ENCODE measurements around the gene SRSF6.
"Not testable (repeated sequence)": the region's sequence is repeated elsewhere in the genome, so short reads cannot be mapped to it uniquely, and the experiment has no call there.

The SRSF6 gene

GRCh38 chr20:43490038-43490437 is 32.3 kb downstream of the SRSF6 start:
- DNase-seq, result no peak

DNA sequence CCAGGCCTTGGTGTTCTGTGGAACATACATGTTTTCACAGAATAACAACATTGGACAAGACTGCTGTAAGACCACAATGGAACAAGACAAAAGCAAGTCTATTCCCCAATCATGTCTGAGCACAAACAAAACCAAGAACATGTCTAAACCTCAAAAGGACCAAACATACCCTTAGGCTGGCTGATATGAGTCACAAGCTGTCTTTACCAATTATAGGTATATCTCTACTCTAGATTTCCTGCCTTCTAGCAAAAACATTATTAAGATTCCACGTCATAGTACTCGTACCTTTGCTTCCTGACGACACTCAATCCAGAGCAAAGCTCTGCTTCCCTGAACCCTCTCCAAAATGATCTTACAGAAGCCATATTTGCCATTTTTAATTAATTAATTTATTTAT is 34.4 kb downstream of the SRSF6 start:
- no peak for DNase-seq

DNA sequence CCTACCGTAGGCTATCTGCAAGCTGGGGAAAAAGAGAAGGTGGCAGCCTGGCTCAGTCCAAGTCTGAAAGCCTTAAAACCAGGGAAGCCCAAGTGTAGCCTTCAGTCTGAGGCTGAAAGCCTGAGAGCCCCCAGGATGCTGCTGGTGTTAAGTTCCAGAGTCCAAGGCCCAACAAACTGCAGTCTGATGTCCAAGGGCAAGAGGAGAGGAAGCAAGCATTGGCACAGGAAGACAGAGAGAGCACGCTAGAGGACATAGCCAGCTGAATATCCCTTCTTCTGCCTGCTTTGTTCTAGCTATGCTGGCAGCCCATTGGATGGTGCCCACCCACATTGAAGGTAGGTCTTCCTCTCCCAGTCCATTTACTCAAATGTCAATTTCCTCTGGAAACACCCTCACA is 37.7 kb downstream of the SRSF6 start:
- DNase-seq, result no peak

DNA sequence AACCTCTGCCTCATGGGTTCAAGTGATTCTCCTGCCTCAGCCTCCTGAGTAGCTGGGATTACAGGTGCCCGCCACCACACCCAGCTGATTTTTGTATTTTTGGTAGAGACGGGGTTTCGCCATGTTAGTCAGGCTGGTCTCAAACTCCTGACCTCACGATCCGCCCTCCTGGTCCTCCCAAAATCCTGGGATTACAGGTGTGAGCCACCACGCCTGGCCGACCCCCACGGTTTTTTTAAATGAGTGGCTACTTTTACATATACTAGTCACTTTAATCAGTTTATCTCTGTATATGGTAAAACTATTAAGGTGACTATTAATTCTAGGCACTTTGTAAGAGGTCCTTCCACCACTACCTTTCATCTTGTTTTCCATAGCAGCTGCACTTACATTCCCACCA is 44.3 kb downstream of the SRSF6 start:
- not testable (repeated sequence) for DNase-seq

- DNase-seq, result no peak
These were observed 48.5 kb downstream of the SRSF6 start for GRCh38 chr20:43506238-43506637.

DNA sequence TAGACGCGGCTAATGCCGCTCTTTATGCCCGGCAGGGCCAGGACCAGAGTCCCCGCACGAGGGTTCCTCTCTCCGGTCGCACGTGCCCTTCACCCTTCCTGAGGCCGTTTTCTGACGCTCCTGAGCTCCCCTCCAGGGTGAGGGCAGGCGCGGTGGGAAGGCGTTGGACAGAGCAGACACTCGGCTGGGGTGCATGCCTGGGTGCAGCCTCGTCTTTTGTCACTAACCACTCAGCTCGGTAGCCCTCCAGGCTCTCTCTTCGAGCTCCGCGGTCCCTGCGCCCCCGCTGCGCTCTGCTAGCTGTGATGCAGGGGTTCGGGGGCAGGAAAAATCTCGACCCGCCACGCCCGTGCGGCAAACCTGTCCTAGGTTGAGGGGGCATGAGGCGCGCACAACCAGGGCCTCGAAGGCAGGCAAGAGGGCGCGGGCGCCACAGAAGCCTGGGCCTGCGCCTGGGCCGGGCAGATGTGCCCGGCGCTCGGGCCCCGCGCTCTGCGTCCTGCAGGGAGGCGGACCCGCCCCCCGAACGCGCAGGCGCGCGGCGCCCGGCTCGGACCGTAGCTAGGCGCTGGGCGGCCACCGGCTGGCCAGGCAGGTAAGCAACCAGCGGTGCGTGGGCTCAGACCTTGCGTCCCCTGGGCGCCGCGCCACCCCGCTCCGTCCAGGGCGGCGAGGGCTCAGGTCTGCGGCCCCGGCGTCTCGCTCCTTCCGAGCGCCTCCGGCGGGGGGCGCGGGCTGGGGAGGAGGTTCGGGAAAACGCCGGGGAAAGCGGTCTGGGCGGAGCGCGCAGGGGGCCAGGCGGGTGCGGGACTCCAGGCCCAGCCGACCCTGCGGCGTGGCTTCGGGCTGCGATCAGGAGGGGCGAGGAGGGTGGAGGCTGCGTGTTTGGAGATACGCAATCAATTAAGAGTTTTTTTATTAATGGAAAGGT is 49.7 kb downstream of the SRSF6 start, which contains the start of gene L3MBTL1:
Gene L3MBTL1 (plus strand): TSS at position 548 of the 931 bp plus-strand sequence. CDS start 5,807 bp downstream, outside the sequence.
- no peak for DNase-seq

DNA sequence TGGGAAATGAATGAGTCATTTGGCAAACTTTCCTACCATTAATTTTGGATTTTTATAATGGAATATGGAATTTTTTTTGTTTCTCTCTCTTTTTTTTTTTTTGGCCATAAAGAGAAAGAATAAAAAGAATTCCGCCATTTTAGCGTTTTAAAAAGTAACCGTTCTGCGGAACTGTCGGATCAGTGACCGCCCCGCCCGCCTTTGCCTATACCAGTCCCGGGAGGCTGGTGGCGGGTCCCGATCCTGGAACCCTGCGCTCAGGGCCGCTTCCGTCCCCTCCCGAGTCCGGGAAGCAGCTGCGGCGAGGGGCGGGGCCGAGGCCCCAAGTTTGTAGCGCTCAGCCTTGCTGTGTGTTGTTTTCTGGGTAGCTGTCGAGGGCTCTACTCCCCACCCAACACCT is 50.4 kb downstream of the SRSF6 start:
- DNase-seq, result no peak

DNA sequence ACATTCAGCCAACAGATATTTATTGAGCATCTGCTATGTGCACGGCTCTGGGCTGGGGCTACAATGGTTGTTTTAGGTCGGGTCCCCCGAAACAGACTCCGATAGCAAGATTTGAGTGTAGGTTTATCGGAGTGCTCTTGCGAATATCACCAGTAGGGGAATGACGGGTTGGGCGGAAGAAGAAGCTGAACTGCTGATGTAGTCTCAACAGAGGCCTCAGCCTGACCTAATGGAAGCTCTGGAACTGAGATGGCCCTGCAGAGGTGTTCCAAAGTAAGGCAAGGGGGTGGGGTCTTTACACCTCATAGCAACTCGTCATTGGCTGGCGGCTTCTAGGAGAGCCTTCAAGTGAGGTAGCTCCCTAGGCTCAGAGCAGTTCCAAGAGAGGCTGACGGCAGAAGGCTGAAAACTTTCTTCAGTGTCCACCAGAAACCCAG is 50.9 kb downstream of the SRSF6 start:
- no peak for DNase-seq

GRCh38 chr20:43511879-43512278 is 54.2 kb downstream of the SRSF6 start:
- no peak for DNase-seq

DNA sequence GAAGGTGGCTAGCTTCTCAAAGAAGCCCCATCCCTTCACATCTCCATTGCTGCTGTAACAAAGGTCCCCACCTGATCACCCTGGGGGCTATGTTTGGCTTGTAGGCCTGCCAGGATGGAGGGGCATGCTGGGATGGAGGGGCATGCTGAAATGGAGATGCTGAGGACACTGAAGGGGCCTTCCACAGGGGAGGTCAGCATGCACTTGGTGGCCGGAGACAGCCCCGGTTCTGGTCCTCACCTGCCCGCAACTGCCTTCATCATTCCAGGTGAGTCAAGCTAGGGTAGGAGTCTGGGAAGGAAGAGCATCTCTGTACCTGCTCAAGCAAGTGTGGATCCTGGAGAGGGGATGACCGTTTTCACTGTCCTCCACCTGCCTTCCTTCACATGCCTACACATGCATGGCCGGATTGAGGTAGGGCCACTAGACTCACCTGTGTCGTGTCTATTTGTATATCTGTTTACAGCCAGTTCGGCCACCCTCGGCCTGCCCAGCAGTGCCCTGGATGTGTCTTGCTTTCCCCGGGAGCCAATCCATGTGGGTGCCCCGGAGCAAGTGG is 55.8 kb downstream of the SRSF6 start:
- no peak for DNase-seq

Data from CD4-positive, alpha-beta T cell treated with Interleukin-15 for 1 hour (primary cell).